Measurements from ENCODE around the gene MCF2. TPM values are rescaled to one million over a fixed set of nuclear protein-coding genes. Genes with fewer than 3 reads are reported as not detected.

Gene MCF2
- total RNA-seq, 3 donors from 2014 or later (not counting 1 experiment from before 2014, with no cell fraction given): 2.7 to 4.0 (median 3.1) TPM

- intact Hi-C loops (cut with micrococcal nuclease): no loop called here
- Histone ChIP-seq H3K27ac (ENCODE audit: low read length) (no peak overlapping the region), H3K4me1 (ENCODE audit: control insufficient read depth, insufficient read depth, low read length) (no peaks in the 10 kb centered on the region), H3K4me3 (ENCODE audit: low read length) (no peak overlapping the region), H3K9me3 (ENCODE audit: control insufficient read depth, insufficient read depth, low read length) (no peaks in the 10 kb centered on the region), H3K36me3 (ENCODE audit: control insufficient read depth, insufficient read depth, low read length) (no peaks in the 10 kb centered on the region), H3K27me3 (ENCODE audit: control insufficient read depth, insufficient read depth, low read length) (no peaks in the 10 kb centered on the region)
- peaks cover 0 to 29% of the 10 kb centered on the region in 2 donors for H3K27me3 Mint-ChIP-seq (ENCODE audit: low read depth in 2 of 2)
- H3K27ac Mint-ChIP-seq: no peak overlapping the region
- TF ChIP-seq, protein P1, sequence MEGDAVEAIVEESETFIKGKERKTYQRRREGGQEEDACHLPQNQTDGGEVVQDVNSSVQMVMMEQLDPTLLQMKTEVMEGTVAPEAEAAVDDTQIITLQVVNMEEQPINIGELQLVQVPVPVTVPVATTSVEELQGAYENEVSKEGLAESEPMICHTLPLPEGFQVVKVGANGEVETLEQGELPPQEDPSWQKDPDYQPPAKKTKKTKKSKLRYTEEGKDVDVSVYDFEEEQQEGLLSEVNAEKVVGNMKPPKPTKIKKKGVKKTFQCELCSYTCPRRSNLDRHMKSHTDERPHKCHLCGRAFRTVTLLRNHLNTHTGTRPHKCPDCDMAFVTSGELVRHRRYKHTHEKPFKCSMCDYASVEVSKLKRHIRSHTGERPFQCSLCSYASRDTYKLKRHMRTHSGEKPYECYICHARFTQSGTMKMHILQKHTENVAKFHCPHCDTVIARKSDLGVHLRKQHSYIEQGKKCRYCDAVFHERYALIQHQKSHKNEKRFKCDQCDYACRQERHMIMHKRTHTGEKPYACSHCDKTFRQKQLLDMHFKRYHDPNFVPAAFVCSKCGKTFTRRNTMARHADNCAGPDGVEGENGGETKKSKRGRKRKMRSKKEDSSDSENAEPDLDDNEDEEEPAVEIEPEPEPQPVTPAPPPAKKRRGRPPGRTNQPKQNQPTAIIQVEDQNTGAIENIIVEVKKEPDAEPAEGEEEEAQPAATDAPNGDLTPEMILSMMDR (IDR thresholded peaks at IDR 0.05): no peak
- no peaks in the 10 kb centered on the region for H3K9me3 Mint-ChIP-seq
- no peaks in the 10 kb centered on the region for H3K36me3 Mint-ChIP-seq
- WGBS (ENCODE audit: insufficient coverage): 59% methylated on average over 3 of the region's 10 CpGs
- no peak for DNase-seq
- no peak for ATAC-seq
- no peak overlapping the region for H3K4me3 Mint-ChIP-seq
- H3K4me1 Mint-ChIP-seq: peaks cover 0 to 5% of the 10 kb centered on the region in 2 donors
Measured at GRCh38 chrX:139642241-139642927, 65.6 kb downstream of the MCF2 start.

DNA sequence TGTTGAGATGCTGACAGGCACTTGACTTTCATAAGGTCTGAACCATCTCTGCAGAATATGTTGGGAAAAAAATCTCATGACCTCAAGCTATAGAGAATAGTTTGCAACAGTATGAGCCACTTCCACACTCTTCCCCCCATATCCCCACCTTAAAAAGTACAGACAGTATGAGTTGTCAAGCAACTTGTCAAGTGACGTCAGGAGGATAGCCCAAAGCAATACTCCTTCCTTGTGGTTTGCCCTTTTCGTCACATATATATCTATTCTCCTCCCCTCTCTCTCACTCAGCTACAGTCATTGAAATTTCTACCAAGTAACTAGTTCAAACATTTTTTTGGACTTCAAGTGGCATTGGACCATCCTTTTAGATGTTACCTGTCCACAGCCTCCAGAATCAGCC lies 67.7 kb downstream of the MCF2 start:
- TF ChIP-seq, protein P1 (IDR thresholded peaks at IDR 0.05): no peak
- H3K4me3 Mint-ChIP-seq: no peak overlapping the region

DNA sequence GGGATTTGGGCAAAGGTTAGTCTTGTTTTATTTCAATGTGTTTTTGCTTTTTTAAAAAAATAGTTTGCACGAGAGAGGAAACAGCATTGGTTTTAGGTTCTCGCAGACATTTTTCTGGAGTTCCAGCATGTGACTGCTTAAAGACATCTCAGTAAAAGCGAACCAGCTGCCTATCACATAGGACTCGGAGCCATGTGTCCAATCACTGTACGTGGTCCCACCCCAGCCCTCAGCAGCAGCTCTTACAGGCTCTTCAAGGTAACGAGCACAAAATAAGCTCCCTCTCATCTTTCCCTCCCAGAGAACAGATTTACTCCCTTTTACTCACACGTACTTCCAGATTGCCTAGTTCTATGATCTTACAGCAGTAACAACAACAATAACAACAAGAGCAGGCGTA lies 68.7 kb downstream of the MCF2 start:
- TF ChIP-seq, protein P1 (IDR thresholded peaks at IDR 0.05): no peak
- Histone ChIP-seq H3K36me3 (ENCODE audit: control insufficient read depth, insufficient read depth, low read length) (no peaks in the 10 kb centered on the region), H3K9me3 (ENCODE audit: control insufficient read depth, insufficient read depth, low read length) (no peaks in the 10 kb centered on the region), H3K4me1 (ENCODE audit: control insufficient read depth, insufficient read depth, low read length) (no peaks in the 10 kb centered on the region), H3K27ac (ENCODE audit: low read length) (no peak overlapping the region), H3K27me3 (ENCODE audit: control insufficient read depth, insufficient read depth, low read length) (no peaks in the 10 kb centered on the region), H3K4me3 (ENCODE audit: low read length) (no peak overlapping the region)
- H3K9me3 Mint-ChIP-seq: no peaks in the 10 kb centered on the region
- peaks cover 0 to 22% of the 10 kb centered on the region in 2 donors for H3K27me3 Mint-ChIP-seq (ENCODE audit: low read depth in 2 of 2)
- H3K4me1 Mint-ChIP-seq: peaks cover 0 to 5% of the 10 kb centered on the region in 2 donors
- intact Hi-C loops (cut with micrococcal nuclease): no loop called here
- H3K4me3 Mint-ChIP-seq: no peak overlapping the region
- ATAC-seq: no peak
- 88% methylated on average over 7 of the region's 8 CpGs for WGBS (ENCODE audit: insufficient coverage)
- DNase-seq: no peak
- H3K36me3 Mint-ChIP-seq: no peaks in the 10 kb centered on the region
- no peak overlapping the region for H3K27ac Mint-ChIP-seq

More for the DNA sequence above, 67.7 kb downstream of the MCF2 start:
- intact Hi-C loops (cut with micrococcal nuclease): no loop called here
- Mint-ChIP-seq H3K27me3 (ENCODE audit: low read depth in 2 of 2) (peaks cover 0 to 22% of the 10 kb centered on the region in 2 donors), H3K9me3 (no peaks in the 10 kb centered on the region), H3K4me1 (peaks cover 0 to 5% of the 10 kb centered on the region in 2 donors), H3K36me3 (no peaks in the 10 kb centered on the region), H3K27ac (no peak overlapping the region)
- Histone ChIP-seq H3K27me3 (ENCODE audit: control insufficient read depth, insufficient read depth, low read length) (no peaks in the 10 kb centered on the region), H3K36me3 (ENCODE audit: control insufficient read depth, insufficient read depth, low read length) (no peaks in the 10 kb centered on the region), H3K9me3 (ENCODE audit: control insufficient read depth, insufficient read depth, low read length) (no peaks in the 10 kb centered on the region), H3K27ac (ENCODE audit: low read length) (no peak overlapping the region), H3K4me3 (ENCODE audit: low read length) (no peak overlapping the region), H3K4me1 (ENCODE audit: control insufficient read depth, insufficient read depth, low read length) (no peaks in the 10 kb centered on the region)
- DNase-seq (no peak), ATAC-seq (peak in 1 of 3 donors; percentile 53)
- WGBS (ENCODE audit: insufficient coverage): 88% methylated on average over 2 of the region's 2 CpGs

DNA sequence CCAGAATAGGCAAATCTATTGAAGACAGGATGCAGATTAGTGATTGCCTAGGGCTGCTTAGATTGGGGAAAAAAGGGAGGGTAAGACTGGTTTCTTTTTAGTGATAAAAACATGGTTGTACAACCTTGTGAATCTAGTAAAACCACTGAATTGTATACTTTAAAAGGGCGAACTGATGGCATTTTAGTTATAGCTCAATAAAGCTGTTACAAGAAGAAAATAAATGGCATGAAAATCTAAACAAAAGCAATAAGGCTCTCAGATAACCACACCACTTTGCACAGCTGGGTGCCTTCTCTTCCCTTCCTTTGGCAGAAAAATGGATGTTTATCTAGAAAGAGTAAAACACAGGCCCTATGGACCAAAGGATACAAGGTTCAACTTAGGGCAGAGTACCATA lies 107.9 kb downstream of the MCF2 start:
- H3K36me3 Mint-ChIP-seq: no peaks in the 10 kb centered on the region
- no peak overlapping the region for H3K27ac Mint-ChIP-seq
- no peaks in the 10 kb centered on the region for H3K4me1 Mint-ChIP-seq
- no peak overlapping the region for H3K4me3 Mint-ChIP-seq
- ATAC-seq: no peak
- H3K27me3 ChIP-seq (ENCODE audit: control insufficient read depth, insufficient read depth, low read length): no peaks in the 10 kb centered on the region
- WGBS (ENCODE audit: insufficient coverage): no CpG with 5 or more reads among the region's 1 CpG
- TF ChIP-seq, protein P1 (IDR thresholded peaks at IDR 0.05): no peak
- H3K4me1 ChIP-seq (ENCODE audit: control insufficient read depth, insufficient read depth, low read length): no peaks in the 10 kb centered on the region
- H3K27me3 Mint-ChIP-seq (ENCODE audit: low read depth in 2 of 2): no peaks in the 10 kb centered on the region
- no peaks in the 10 kb centered on the region for H3K36me3 ChIP-seq (ENCODE audit: control insufficient read depth, insufficient read depth, low read length)
- H3K9me3 ChIP-seq (ENCODE audit: control insufficient read depth, insufficient read depth, low read length): no peaks in the 10 kb centered on the region
- H3K27ac ChIP-seq (ENCODE audit: low read length): no peak overlapping the region
- no peak overlapping the region for H3K4me3 ChIP-seq (ENCODE audit: low read length)
- no peaks in the 10 kb centered on the region for H3K9me3 Mint-ChIP-seq
- intact Hi-C loops (cut with micrococcal nuclease): no loop called here
- no peak for DNase-seq

All from natural killer cell (primary cell).